BE2C (cell line): ENCODE results near the gene BAIAP2L1.
"Not testable (repeated sequence)": the region's sequence is repeated elsewhere in the genome, so short reads cannot be mapped to it uniquely, and the experiment has no call there.

ENCODE experiments used
- DNase-seq: peaks from one replicate; pipeline ENCODE4 v3.0.0-alpha.2; 2020
- H3K27me3 ChIP-seq: fragments of 250-450 bp; sonication (Bioruptor Pico); 2 replicates; pipeline ENCODE4 v1.5.1; 2020; ENCODE audit warnings: mild to moderate bottlenecking
- H3K36me3 ChIP-seq: fragments of 250-450 bp; sonication (Bioruptor Pico); 2 replicates; pipeline ENCODE4 v1.5.1; 2020; ENCODE audit warnings: mild to moderate bottlenecking
- H3K4me1 ChIP-seq: fragments of 250-450 bp; sonication (Bioruptor Pico); 2 replicates; pipeline ENCODE4 v1.5.1; 2020
- H3K4me3 ChIP-seq: 2 replicates; pipeline ENCODE4 v1.5.1; 2011; ENCODE audit warnings: low read depth, low read length
- H3K9me3 ChIP-seq: fragments of 250-450 bp; sonication (Bioruptor Pico); 2 replicates; pipeline ENCODE4 v1.5.1; 2020
- CTCF ChIP-seq: IDR thresholded peaks from 2 replicates; pipeline ENCODE4 v1.5.1; 2012; ENCODE audit warnings: mild to moderate bottlenecking, low read depth, low read length

Gene BAIAP2L1

GRCh38 chr7:98387544-98388226 lies 13.2 kb downstream of the BAIAP2L1 start:
- H3K4me1 ChIP-seq = no peaks in the 10 kb centered on the region
- H3K27me3 ChIP-seq = no peaks in the 10 kb centered on the region
- no peak for DNase-seq
- no peak overlapping the region for H3K4me3 ChIP-seq
- no peak for TF ChIP-seq CTCF
- no peaks in the 10 kb centered on the region for H3K9me3 ChIP-seq
- no peaks in the 10 kb centered on the region for H3K36me3 ChIP-seq

- no peaks in the 10 kb centered on the region for H3K36me3 ChIP-seq
- no peaks in the 10 kb centered on the region for H3K9me3 ChIP-seq
- H3K4me1 ChIP-seq = no peaks in the 10 kb centered on the region
- no peaks in the 10 kb centered on the region for H3K27me3 ChIP-seq
- DNase-seq = no peak
- no peak for TF ChIP-seq CTCF
- H3K4me3 ChIP-seq = no peak overlapping the region
Observed at GRCh38 chr7:98387131-98387530, 13.8 kb downstream of the BAIAP2L1 start.

- not testable (repeated sequence) for DNase-seq, H3K36me3 ChIP-seq, H3K4me3 ChIP-seq, H3K9me3 ChIP-seq, H3K27me3 ChIP-seq, H3K4me1 ChIP-seq
Observed at GRCh38 chr7:98385532-98385931, 15.4 kb downstream of the BAIAP2L1 start.

GRCh38 chr7:98378210-98378819 lies 22.6 kb downstream of the BAIAP2L1 start:
- no peak for TF ChIP-seq CTCF
- no peak for DNase-seq
- H3K4me3 ChIP-seq = no peak overlapping the region
- no peaks in the 10 kb centered on the region for H3K9me3 ChIP-seq
- no peaks in the 10 kb centered on the region for H3K27me3 ChIP-seq
- no peaks in the 10 kb centered on the region for H3K4me1 ChIP-seq
- H3K36me3 ChIP-seq = no peaks in the 10 kb centered on the region

- no peak for DNase-seq
- no peak overlapping the region for H3K4me3 ChIP-seq
- no peaks in the 10 kb centered on the region for H3K4me1 ChIP-seq
- no peaks in the 10 kb centered on the region for H3K36me3 ChIP-seq
- no peaks in the 10 kb centered on the region for H3K9me3 ChIP-seq
- no peaks in the 10 kb centered on the region for H3K27me3 ChIP-seq
- no peak for TF ChIP-seq CTCF
Observed at GRCh38 chr7:98376711-98377110, 24.2 kb downstream of the BAIAP2L1 start.

- H3K4me1 ChIP-seq = no peaks in the 10 kb centered on the region
- no peaks in the 10 kb centered on the region for H3K9me3 ChIP-seq
- DNase-seq = no peak
- H3K36me3 ChIP-seq = no peaks in the 10 kb centered on the region
- H3K4me3 ChIP-seq = no peak overlapping the region
- no peak for TF ChIP-seq CTCF
- no peaks in the 10 kb centered on the region for H3K27me3 ChIP-seq
Observed at GRCh38 chr7:98375664-98376063, 25.2 kb downstream of the BAIAP2L1 start.
